H9 (cell line): ENCODE data around the gene PJVK. TPM values are rescaled to one million over a fixed set of nuclear protein-coding genes. Genes with fewer than 3 reads are reported as not detected.

Source experiments
- DNase-seq: peaks from one replicate; pipeline ENCODE4 v3.0.0-alpha.2; 2017
- H2AFZ ChIP-seq: one replicate; pipeline ENCODE4 v1.6.1; 2013; ENCODE audit warnings: mild to moderate bottlenecking, low read length, control low read depth, moderate library complexity
- H2AK5ac ChIP-seq: 2 replicates; pipeline ENCODE4 v1.6.1; 2013; ENCODE audit warnings: low read length, control low read depth, mixed read lengths; ENCODE audit not compliant: insufficient read length
- H2BK120ac ChIP-seq: one replicate; pipeline ENCODE4 v1.6.1; 2013; ENCODE audit warnings: low read depth, mild to moderate bottlenecking, low read length, control low read depth, inconsistent platforms; ENCODE audit not compliant: poor library complexity, severe bottlenecking
- H2BK12ac ChIP-seq: 2 replicates; pipeline ENCODE4 v1.6.1; 2013; ENCODE audit warnings: low read length, control low read depth, mixed read lengths, low read depth; ENCODE audit not compliant: insufficient read length
- H2BK15ac ChIP-seq: 2 replicates; pipeline ENCODE4 v1.6.1; 2013; ENCODE audit warnings: low read depth, low read length, control low read depth
- H2BK20ac ChIP-seq: one replicate; pipeline ENCODE4 v1.6.1; 2013; ENCODE audit warnings: low read depth, mild to moderate bottlenecking, low read length, control low read depth, inconsistent platforms; ENCODE audit not compliant: poor library complexity, severe bottlenecking
- H2BK5ac ChIP-seq: 2 replicates; pipeline ENCODE4 v1.6.1; 2013; ENCODE audit warnings: low read length, control low read depth, mixed read lengths; ENCODE audit not compliant: insufficient read length
- H3K14ac ChIP-seq: 2 replicates; pipeline ENCODE4 v1.6.1; 2013; ENCODE audit warnings: low read length, control low read depth; ENCODE audit not compliant: insufficient read depth
- H3K18ac ChIP-seq: 2 replicates; pipeline ENCODE4 v1.6.1; 2013; ENCODE audit warnings: low read depth, mild to moderate bottlenecking, mixed read lengths, low read length, control low read depth; ENCODE audit not compliant: insufficient read length
- H3K23ac ChIP-seq: 2 replicates; pipeline ENCODE4 v1.6.1; 2013; ENCODE audit warnings: low read length, control low read depth, mixed read lengths, low read depth; ENCODE audit not compliant: insufficient read length
- H3K23me2 ChIP-seq: 2 replicates; pipeline ENCODE4 v1.6.1; 2013; ENCODE audit warnings: low read depth, mild to moderate bottlenecking, mixed read lengths, low read length, control low read depth; ENCODE audit not compliant: insufficient read length, poor library complexity, severe bottlenecking
- H3K27ac ChIP-seq: 2 replicates; pipeline ENCODE4 v1.5.1; 2013; ENCODE audit warnings: low read length, control low read depth, mixed read lengths, low read depth; ENCODE audit not compliant: insufficient read length
- H3K27me3 ChIP-seq: 2 replicates; pipeline ENCODE4 v1.6.1; 2013; ENCODE audit warnings: low read length, control low read depth, inconsistent platforms; ENCODE audit not compliant: insufficient read depth
- H3K4ac ChIP-seq: 2 replicates; pipeline ENCODE4 v1.6.1; 2013; ENCODE audit warnings: low read depth, mild to moderate bottlenecking, control low read depth, inconsistent platforms, low read length, moderate library complexity
- H3K4me1 ChIP-seq: 2 replicates; pipeline ENCODE4 v1.6.1; 2013; ENCODE audit warnings: low read length, control low read depth, inconsistent platforms; ENCODE audit not compliant: insufficient read depth
- H3K4me2 ChIP-seq: 2 replicates; pipeline ENCODE4 v1.6.1; 2013; ENCODE audit warnings: low read length, control low read depth, mixed read lengths; ENCODE audit not compliant: insufficient read length, insufficient read depth
- H3K56ac ChIP-seq: 2 replicates; pipeline ENCODE4 v1.6.1; 2013; ENCODE audit warnings: low read depth, mild to moderate bottlenecking, mixed read lengths, low read length, control low read depth; ENCODE audit not compliant: insufficient read length
- H3K79me1 ChIP-seq: 2 replicates; pipeline ENCODE4 v1.6.1; 2013; ENCODE audit warnings: low read depth, mild to moderate bottlenecking, moderate library complexity, low read length, control low read depth, inconsistent platforms; ENCODE audit not compliant: insufficient read depth, poor library complexity, severe bottlenecking
- H3K79me2 ChIP-seq: 2 replicates; pipeline ENCODE4 v1.6.1; 2013; ENCODE audit warnings: low read length, control low read depth, inconsistent platforms; ENCODE audit not compliant: insufficient read depth
- H3K9ac ChIP-seq: 2 replicates; pipeline ENCODE4 v1.6.1; 2013; ENCODE audit warnings: low read length, control low read depth, mixed read lengths; ENCODE audit not compliant: insufficient read length; ENCODE audit errors: extremely low read depth
- H3K9me3 ChIP-seq: one replicate; pipeline ENCODE4 v1.6.1; 2013; ENCODE audit warnings: low read depth, low read length, inconsistent platforms; ENCODE audit not compliant: control insufficient read depth
- H3T11ph ChIP-seq: one replicate; pipeline ENCODE4 v1.6.1; 2013; ENCODE audit warnings: mild to moderate bottlenecking, low read length, control low read depth, inconsistent platforms
- H4K20me1 ChIP-seq: one replicate; pipeline ENCODE4 v1.6.1; 2013; ENCODE audit not compliant: control insufficient read depth, insufficient read length, insufficient read depth
- H4K5ac ChIP-seq: 2 replicates; pipeline ENCODE4 v1.6.1; 2013; ENCODE audit warnings: low read depth, mild to moderate bottlenecking, mixed read lengths, low read length, control low read depth; ENCODE audit not compliant: insufficient read length
- H4K8ac ChIP-seq: replicated peaks from 2 replicates; pipeline ENCODE4 v1.6.1; 2013; ENCODE audit warnings: low read length, control low read depth, mixed read lengths, low read depth; ENCODE audit not compliant: insufficient read length
- H4K91ac ChIP-seq: 2 replicates; pipeline ENCODE4 v1.6.1; 2013; ENCODE audit warnings: low read depth, mild to moderate bottlenecking, moderate library complexity, mixed read lengths, low read length, control low read depth; ENCODE audit not compliant: insufficient read length
- H3K27ac Mint-ChIP-seq, 3 experiments: 2 replicates in 2 of 3; 3 replicates in 1 of 3; pipeline ENCODE4 v1.8.0; 2020 to 2021; ENCODE audit warnings: mixed read lengths in 3 of 3, mild to moderate bottlenecking in 1 of 3, moderate library complexity in 1 of 3
- H3K27me3 Mint-ChIP-seq: 2 replicates; pipeline ENCODE4 v1.8.0; 2021; ENCODE audit warnings: low read depth, mild to moderate bottlenecking, moderate library complexity, mixed read lengths
- H3K36me3 Mint-ChIP-seq, 3 experiments: 2 replicates in 2 of 3; 3 replicates in 1 of 3; pipeline ENCODE4 v1.8.0; 2020 to 2021; ENCODE audit warnings: low read depth in 3 of 3, mixed read lengths in 3 of 3; ENCODE audit not compliant: insufficient read depth in 1 of 3
- H3K4me1 Mint-ChIP-seq, 2 experiments: 2 replicates each; pipeline ENCODE4 v1.8.0; 2020; ENCODE audit warnings: mixed read lengths in 2 of 2
- H3K4me3 Mint-ChIP-seq, 2 experiments: 2 replicates in 1 of 2; 3 replicates in 1 of 2; pipeline ENCODE4 v1.8.0; 2020 to 2021; ENCODE audit warnings: mild to moderate bottlenecking in 2 of 2, mixed read lengths in 2 of 2, moderate library complexity in 1 of 2
- H3K9me3 Mint-ChIP-seq, 2 experiments: 2 replicates in 1 of 2; 3 replicates in 1 of 2; pipeline ENCODE4 v1.8.0; 2020; ENCODE audit warnings: mild to moderate bottlenecking in 2 of 2, mixed read lengths in 2 of 2, moderate library complexity in 1 of 2
- WGBS: extraction: QIAGEN DNeasy Blood & Tissue Kit; methylation state at CpG from one replicate; pipeline ENCODE4 v1.1.7; 2013; ENCODE audit warnings: missing lambda C conversion rate, low lambda C conversion rate, mixed read lengths; ENCODE audit not compliant: insufficient read length; ENCODE audit errors: extremely low coverage; 5-methylcytosine and 5-hydroxymethylcytosine counted together
- total RNA-seq: library from RNA; stranded (reverse); gene quantifications from 2 replicates; pipeline ENCODE4 v1.2.1, GENCODE V29; 2021
- TF ChIP-seq, protein P1 (sequence below): fragments of 200-600 bp; sonication (generic); conservative IDR thresholded peaks from 3 replicates; pipeline ENCODE4 v1.8.0; 2021; ENCODE audit warnings: antibody characterized with exemption, mild to moderate bottlenecking

PJVK gene
- total RNA-seq, 1 experiment from 2014 or later: 4.7 TPM

- H3K18ac ChIP-seq: no peak overlapping the region
- no peak overlapping the region for H3K4me2 ChIP-seq
- no peak for DNase-seq
- H3K27me3 ChIP-seq: no peaks in the 10 kb centered on the region
- H3K4me1 ChIP-seq: no peaks in the 10 kb centered on the region
- Mint-ChIP-seq H3K27ac (no peak overlapping the region), H3K27me3 (no peaks in the 10 kb centered on the region), H3K4me1 (no peaks in the 10 kb centered on the region), H3K9me3 (peaks cover 2 to 7% of the 10 kb centered on the region in 2 experiments; a peak in 3 of 5 replicates), H3K4me3 (no peak overlapping the region; a peak in 1 of 5 replicates), H3K36me3 (peaks cover 20 to 61% (median 47%) of the 10 kb centered on the region in 3 experiments; a peak in 6 of 7 replicates)
- H3K79me1 ChIP-seq: no peaks in the 10 kb centered on the region
- no peak overlapping the region for H2BK15ac ChIP-seq
- H2BK5ac ChIP-seq: no peak overlapping the region
- no peak overlapping the region for H3T11ph ChIP-seq
- no peak overlapping the region for H2AFZ ChIP-seq
- no peak overlapping the region for H3K23ac ChIP-seq
- no peak overlapping the region for H2BK12ac ChIP-seq
- no peaks in the 10 kb centered on the region for H3K9me3 ChIP-seq
- H3K14ac ChIP-seq: no peak overlapping the region
- no peak overlapping the region for H2BK20ac ChIP-seq
- WGBS: no CpG with 5 or more reads among the region's 2 CpGs
- TF ChIP-seq, protein P1, sequence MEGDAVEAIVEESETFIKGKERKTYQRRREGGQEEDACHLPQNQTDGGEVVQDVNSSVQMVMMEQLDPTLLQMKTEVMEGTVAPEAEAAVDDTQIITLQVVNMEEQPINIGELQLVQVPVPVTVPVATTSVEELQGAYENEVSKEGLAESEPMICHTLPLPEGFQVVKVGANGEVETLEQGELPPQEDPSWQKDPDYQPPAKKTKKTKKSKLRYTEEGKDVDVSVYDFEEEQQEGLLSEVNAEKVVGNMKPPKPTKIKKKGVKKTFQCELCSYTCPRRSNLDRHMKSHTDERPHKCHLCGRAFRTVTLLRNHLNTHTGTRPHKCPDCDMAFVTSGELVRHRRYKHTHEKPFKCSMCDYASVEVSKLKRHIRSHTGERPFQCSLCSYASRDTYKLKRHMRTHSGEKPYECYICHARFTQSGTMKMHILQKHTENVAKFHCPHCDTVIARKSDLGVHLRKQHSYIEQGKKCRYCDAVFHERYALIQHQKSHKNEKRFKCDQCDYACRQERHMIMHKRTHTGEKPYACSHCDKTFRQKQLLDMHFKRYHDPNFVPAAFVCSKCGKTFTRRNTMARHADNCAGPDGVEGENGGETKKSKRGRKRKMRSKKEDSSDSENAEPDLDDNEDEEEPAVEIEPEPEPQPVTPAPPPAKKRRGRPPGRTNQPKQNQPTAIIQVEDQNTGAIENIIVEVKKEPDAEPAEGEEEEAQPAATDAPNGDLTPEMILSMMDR: no peak
- no peak overlapping the region for H3K9ac ChIP-seq
- H3K23me2 ChIP-seq: no peaks in the 10 kb centered on the region
- H4K8ac ChIP-seq: no peak overlapping the region
- H2BK120ac ChIP-seq: no peak overlapping the region
- no peak overlapping the region for H2AK5ac ChIP-seq
- H4K5ac ChIP-seq: no peak overlapping the region
- H3K79me2 ChIP-seq: no peaks in the 10 kb centered on the region
- H4K20me1 ChIP-seq: no peaks in the 10 kb centered on the region
- no peak overlapping the region for H4K91ac ChIP-seq
- H3K27ac ChIP-seq: no peak overlapping the region
- H3K56ac ChIP-seq: no peak overlapping the region
- no peak overlapping the region for H3K4ac ChIP-seq
Measured at GRCh38 chr2:178427458-178427857, 23.7 kb upstream of the PJVK start.
